Activated CD8-positive, alpha-beta memory T cell treated with anti-CD3 and anti-CD28 coated beads for 48 hours (primary cell): ENCODE data around the gene TMEM52.
"Not testable (repeated sequence)": the region's sequence is repeated elsewhere in the genome, so short reads cannot be mapped to it uniquely, and the experiment has no call there.

Experiments
- DNase-seq, 3 experiments: peaks; one replicate each; pipeline ENCODE4 v3.0.0-alpha.2; 2020; ENCODE audit warnings: low read depth in 2 of 3, low spot score in 2 of 3

The TMEM52 gene

GRCh38 chr1:1895456-1896336, 23.4 kb downstream of the TMEM52 start:
- no peak for DNase-seq

DNA sequence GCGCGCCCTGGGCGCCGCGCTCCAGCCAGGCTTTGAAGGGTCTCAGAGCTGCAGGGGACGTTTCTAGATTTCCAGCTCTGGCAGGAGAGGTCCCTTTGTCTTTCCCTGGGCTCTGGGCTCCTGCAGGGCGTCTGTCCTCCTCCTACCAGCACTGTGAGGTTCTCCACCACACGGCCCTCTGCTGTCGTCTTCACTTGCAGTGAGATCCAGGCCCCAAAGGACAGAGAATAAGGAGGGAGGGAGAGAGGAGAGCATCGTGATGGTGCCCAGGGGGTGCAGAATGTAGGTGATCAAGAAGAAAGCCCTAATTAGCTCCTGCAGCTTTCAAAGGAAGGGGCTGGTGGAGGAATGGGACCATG, 24.0 kb downstream of the TMEM52 start:
- no peak for DNase-seq

GRCh38 chr1:1894354-1895059, 24.6 kb downstream of the TMEM52 start:
- DNase-seq = no peak

GRCh38 chr1:1893997-1894353, 25.1 kb downstream of the TMEM52 start:
- DNase-seq = no peak

GRCh38 chr1:1893291-1893985, 25.6 kb downstream of the TMEM52 start:
- no peak for DNase-seq

- DNase-seq = no peak
These were observed 26.3 kb downstream of the TMEM52 start for GRCh38 chr1:1892763-1893120.

DNA sequence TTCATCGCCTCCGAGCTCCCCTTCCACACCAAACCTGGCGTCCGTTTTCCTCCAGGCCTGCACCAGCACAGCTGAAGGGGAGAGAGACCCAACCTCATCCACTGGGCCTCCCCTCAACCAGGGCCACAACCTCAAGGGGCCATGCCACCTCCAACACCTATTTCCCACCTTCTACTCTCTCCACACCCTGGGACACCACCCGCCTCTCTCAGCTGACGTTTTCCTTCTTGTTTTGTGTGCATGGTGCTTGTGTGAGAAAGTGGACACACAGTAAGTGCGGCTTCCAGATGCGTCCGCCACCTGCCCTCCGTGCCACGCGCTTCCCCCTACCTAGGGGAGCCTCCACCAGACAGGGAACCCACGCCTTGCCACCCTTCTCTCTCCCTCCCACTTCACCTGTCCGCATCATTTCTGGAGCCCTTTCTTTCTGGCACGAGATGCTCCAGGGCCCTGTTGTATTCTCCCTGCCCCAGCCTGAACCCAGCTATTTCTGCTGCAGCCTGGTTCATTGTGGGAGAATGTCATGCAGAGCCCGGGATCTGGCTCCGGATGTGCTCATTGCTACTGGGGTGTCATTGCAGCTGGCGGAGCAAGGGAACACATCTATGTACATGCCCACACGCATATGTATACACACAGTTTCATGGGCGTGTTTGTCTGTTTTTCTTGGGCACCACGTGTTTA, 26.9 kb downstream of the TMEM52 start:
- DNase-seq = no peak

DNA sequence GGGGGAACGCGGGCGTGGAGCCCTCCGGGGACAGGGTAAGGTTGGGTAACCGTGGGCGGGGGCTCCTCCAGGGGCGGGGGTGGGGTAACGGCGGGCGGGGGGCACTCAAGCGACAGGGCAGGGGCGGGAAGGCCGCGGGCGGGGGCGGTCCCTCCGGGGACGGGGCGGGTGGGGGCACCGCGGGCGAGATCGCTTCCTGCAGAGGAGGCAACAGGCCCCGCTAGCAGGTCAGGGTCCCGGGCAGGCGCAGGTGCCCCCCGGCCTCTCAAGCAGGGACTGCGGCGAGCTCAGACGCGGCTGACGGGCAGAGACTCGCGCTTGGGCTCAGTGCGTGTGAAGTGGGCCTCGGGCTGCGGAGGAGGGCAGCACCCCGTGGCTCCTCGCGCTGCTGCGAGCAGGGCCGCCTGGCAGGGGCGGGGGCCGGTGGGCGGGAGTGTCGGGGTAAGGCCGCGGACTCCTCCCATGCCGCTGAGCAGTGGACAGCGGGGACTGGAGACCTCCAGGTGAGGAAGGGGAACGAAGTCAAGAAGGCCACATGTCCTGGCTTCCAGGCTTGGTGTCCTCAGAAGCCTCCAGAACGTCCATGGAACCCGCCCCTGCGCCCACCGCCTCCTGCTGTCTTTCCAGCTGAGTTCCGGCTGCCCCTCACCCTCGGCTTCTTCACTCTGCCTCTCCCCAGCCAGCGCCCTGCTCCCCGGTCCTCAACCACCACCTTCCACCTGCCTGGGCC, 27.6 kb downstream of the TMEM52 start:
- peak in 2 of 3 experiments; percentile 44 to 54 for DNase-seq

DNA sequence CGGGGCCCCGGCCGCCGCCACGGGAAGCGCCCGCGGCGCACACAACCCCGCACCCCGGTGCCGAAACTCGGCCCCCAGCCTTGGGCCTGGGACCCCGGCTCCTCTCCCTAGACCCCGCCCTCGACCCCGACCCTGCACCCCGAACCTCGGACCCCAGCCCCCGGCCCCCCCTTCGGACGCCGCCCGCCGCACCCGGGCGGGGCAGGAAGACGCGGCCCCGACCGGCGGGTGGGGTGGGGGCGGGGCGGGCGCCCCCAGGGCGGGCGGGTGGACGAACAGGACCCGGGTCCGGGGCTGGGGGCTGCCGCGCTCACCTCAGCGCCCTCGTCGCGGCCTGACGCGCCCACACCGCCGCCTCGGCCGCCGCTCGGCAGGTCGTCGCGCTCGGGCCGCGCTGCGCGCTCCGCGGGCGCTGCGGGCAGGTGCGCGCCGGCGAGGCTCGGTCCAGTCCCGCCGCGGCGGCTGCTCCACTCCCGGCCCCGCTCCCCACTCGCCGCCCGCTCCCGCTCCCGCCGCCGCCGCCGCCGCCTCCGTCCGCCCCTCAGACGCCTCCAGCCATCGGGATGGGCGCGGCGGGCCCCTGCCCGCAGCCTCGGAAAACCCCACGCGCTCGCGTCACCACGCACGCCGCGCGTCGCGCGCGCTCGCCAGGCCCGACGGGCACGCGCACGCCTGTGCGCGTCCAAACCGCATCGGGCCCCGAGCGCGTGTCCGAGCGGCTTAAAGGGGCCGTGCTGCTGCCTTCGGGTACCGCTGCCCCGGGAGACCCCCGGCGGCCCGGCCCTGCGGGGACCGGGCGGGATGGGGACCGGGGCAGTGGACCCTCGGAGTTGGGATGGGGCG, 28.4 kb downstream of the TMEM52 start, which contains the start of gene GNB1:
Gene GNB1 (minus strand): TSS at position 582 of the 843 bp plus-strand sequence. CDS start 65,634 bp downstream, outside the sequence.
- peak; percentile 80 to 83 (median 81) for DNase-seq

GRCh38 chr1:1889847-1890505, 29.1 kb downstream of the TMEM52 start:
- peak in 1 of 3 experiments; percentile 24 for DNase-seq

DNA sequence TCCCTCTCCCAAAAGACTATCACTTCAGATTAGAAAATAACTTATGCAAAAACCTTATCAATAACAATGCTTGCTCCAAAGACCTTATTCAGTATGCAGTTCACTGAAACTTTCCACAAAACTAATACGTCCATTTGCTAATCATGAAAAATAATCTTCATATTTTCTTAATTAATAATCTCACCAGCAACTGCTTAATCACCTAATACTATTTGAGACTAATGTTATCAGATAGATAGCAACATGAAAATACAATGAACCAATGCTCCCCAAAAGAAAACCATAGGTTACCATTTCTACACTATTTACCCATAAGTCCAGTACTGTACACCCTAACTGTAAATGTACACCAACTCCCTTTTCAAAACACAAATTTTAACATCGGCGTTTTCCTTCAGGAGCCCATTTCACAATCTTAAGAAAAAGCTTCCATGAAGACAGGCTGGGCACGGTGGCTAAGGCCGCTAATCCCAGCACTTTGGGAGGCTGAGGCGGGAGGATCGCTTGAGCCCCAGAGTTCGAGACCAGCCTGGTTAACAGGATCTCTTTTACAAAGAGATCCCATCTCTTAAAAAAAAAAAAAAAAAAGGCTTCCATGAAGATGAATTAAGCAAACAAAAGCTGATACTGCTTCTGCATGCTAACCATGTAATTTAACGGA, 29.9 kb downstream of the TMEM52 start:
- no peak for DNase-seq

- not testable (repeated sequence) for DNase-seq
These were observed 35.2 kb downstream of the TMEM52 start for GRCh38 chr1:1883890-1884289.

DNA sequence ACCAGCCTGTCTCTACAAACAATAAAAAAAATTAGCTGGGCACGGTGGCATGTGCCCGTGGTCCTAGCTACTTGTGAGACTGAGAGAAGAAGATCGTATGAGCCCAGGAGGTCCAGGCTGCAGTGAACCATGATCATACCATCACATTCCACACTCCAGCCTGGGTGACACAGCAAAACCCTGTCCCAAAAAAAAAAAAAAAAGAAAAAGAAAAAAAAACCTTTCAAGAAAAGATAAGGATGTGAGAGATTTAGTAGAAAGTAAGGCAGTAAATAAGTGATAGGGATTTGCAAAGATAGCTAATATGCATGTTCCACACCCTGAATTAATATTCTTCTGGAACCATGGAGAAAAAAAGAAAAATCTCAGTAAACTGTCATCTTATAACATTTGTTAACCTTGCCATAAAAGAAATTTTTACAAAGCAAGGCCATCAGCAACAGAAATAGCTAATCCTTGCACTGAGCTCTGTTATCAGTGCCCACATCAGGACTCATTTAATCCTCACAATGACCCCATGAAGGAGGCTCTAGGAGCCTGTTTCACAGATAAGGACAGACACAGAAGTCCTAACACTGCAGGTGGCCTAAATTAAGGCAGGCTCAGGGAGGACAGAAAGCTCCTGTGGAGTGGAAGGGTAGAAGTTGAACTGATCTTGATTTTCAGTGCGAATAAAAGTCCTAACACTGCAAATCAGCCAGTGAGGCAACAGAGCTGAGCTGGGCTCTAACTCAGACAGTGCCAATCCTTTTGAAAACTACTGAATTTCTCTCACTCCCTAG, 35.8 kb downstream of the TMEM52 start:
- DNase-seq = no peak

DNA sequence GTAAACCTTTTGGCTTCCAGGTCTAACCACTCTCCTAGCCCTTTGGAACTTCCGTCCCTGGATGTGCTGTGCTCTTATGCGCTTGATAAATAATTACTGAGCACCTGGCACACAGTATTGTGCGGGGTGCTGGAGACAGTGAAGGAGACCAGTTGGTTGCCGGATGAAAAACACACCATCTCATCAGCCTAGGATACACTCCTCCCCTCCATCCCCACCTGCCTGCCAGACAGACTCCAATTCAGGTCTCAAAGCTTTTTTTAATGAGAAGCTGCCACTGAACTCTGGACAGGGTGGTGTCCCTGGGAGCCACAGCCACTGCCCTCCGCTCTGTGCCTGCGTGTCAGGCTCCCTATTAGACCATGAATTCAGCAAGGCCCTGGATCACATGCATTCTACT, 37.4 kb downstream of the TMEM52 start:
- DNase-seq = no peak

DNA sequence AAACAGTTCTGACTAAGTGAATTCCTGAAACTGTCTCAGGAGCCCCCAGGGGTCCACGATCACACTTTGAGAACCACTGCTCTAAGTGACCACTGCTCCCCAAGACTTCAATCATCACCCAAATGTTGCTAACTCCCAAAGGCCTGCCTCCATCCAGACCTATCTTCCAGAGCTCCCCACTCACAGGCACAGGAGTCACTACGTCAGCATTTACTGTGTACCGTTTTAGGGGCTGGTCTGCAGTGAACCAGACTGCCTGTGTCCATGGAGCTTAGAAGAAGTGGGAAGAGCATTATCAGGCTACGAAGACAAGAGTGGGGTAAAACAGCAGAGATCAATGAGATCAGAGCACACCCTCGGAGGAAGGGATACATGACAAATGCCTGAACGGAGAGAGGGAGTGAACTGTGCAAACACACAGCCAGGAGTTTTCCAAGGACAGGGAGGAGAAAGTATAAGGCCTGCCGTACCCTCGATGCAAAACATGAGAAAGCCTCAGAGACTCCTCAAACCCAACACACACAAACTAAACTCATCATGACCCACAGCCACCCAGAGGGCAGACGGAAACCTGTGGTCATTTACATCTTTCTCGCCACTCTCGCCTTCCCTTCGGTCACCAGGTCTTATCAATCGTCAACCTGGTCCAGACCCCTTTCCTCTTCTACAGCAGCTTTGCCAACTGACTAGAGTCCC, 38.3 kb downstream of the TMEM52 start:
- no peak for DNase-seq

DNA sequence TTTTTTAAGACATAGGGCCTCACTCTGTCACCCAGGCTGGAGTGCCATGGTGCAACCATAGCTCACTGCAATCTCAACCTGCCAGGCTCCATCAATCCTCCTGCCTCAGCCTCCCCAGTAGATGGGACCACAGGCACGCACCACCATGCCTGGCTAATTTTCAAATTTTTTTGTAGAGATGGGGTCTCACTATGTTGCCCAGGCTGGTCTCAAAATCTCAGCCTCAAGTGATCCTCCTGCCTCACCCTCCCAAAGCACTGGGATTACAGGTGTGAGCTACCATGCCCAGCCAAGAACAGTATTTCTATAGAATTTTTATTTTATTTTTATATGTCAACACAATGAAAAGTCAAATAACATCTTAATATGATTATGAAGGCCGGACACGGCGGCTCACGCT, 39.1 kb downstream of the TMEM52 start:
- no peak for DNase-seq

GRCh38 chr1:1877865-1878436, 41.1 kb downstream of the TMEM52 start:
- no peak for DNase-seq
